Stomach smooth muscle (tissue), 2 donors: ENCODE results near the gene TAS1R3.
A peak's percentile ranks its signal among the peaks of the same experiment; 100 is the strongest.

ENCODE experiments used
- H3K27ac ChIP-seq: one replicate; pipeline ENCODE4 v1.7.0; 2013; ENCODE audit warnings: mild to moderate bottlenecking, low read length, inconsistent platforms
- H3K27me3 ChIP-seq, 2 donors: one replicate each; pipeline ENCODE4 v1.7.0; 2013; ENCODE audit warnings: low read length in 2 of 2; ENCODE audit not compliant: insufficient read depth in 2 of 2, control insufficient read depth in 1 of 2
- H3K36me3 ChIP-seq, 2 donors: one replicate each; pipeline ENCODE4 v1.7.0; 2013; ENCODE audit warnings: low read length in 2 of 2; ENCODE audit not compliant: control insufficient read depth in 2 of 2, insufficient read depth in 2 of 2
- H3K4me1 ChIP-seq: one replicate; pipeline ENCODE4 v1.7.0; 2013; ENCODE audit warnings: low read length; ENCODE audit not compliant: control insufficient read depth, insufficient read depth
- H3K4me3 ChIP-seq, 2 donors: one replicate each; pipeline ENCODE4 v1.7.0; 2013; ENCODE audit warnings: low read length in 2 of 2
- H3K9ac ChIP-seq, 2 donors: one replicate each; pipeline ENCODE4 v1.7.0; 2013; ENCODE audit warnings: low read length in 2 of 2, mild to moderate bottlenecking in 1 of 2
- H3K9me3 ChIP-seq, 2 donors: one replicate each; pipeline ENCODE4 v1.7.0; 2013; ENCODE audit warnings: low read length in 2 of 2; ENCODE audit not compliant: control insufficient read depth in 2 of 2
- donor health status: healthy.
- donor health status: Pancreatic carcinoma.

TAS1R3 gene

DNA sequence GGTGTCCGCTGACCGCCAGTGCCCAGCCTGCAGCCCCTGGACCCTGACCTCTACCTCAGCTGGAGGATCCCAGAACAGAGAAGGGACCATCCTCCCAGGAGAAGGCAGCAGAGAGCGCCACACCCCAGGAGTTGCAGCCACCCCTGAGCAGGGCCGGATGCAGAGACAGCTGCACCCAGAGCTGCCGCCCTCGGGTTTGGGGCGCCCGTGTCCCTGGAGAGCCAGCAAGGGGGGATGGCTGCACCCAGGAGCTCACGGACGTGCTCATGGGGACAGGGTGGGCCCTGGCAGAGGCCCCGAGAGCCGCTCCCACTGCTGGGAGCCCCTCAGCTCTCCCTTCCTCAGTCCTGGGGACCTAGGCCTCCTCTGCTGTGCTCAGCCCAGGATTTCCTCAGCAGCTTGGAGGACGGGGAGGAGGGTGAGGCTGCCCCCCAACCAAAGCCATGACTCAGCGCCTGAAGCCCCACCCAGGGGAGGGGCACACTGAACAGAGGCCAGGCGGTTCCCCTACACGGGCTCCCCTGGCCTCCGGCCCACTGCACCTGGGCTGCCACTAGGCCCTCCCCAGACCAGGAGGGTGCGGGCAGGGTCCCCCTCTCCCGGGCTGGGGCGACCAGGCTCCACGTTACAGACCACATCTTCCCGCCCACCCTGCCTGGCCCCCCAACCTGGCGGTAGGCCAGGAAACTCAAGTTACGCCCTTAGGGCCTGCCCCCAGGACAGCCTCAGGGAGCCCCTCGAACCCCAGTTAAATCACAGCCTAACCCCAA, 25.6 kb upstream of the TAS1R3 start:
- Histone ChIP-seq H3K9ac (peak overlapping the region; percentile 71 to 76), H3K4me3 (peak overlapping the region; percentile 75 to 83), H3K4me1 (peaks cover 57% of the 10 kb centered on the region)

DNA sequence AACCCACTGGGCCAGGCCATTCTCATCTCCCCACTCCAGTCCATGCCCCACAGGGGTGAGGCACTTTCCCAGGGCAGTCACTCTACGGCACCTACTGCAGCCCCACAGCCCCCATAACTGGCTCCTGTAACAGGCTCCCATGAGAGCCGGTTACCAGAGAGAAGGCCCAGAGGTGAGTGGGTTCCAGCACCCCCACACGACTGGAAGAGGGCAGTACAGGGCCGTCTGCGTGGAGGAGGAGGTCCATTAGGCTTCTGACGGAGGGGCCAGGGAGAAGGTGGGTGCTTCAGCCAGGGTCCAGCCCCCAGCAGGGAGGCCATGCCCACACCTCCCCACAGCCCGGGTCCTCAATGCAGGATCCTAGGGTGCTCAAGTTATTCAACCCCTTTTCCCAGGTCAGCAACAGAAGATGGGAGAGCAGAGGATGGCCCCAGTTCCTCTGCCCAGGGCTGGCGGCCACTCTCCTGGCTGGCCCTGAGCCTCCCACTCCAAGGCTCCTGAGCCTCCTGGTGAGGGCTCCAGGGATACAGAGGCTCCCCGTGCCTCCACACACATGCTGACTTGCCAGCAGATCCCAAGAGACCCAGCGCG, 24.9 kb upstream of the TAS1R3 start:
- H3K9me3 ChIP-seq, result no peaks in the 10 kb centered on the region
- peak overlapping the region; percentile 71 for H3K27ac ChIP-seq
- H3K36me3 ChIP-seq, result peaks cover 0 to 3% of the 10 kb centered on the region in 2 donors
- peak overlapping the region; percentile 37 to 51 for H3K9ac ChIP-seq
- H3K27me3 ChIP-seq, result no peaks in the 10 kb centered on the region
- H3K4me1 ChIP-seq, result peaks cover 57% of the 10 kb centered on the region
- H3K4me3 ChIP-seq, result peak overlapping the region; percentile 75 to 83

More for the DNA sequence above, 25.6 kb upstream of the TAS1R3 start:
- H3K27me3 ChIP-seq, result no peaks in the 10 kb centered on the region
- H3K27ac ChIP-seq, result peak overlapping the region; percentile 71
- no peaks in the 10 kb centered on the region for H3K36me3 ChIP-seq
- no peaks in the 10 kb centered on the region for H3K9me3 ChIP-seq

DNA sequence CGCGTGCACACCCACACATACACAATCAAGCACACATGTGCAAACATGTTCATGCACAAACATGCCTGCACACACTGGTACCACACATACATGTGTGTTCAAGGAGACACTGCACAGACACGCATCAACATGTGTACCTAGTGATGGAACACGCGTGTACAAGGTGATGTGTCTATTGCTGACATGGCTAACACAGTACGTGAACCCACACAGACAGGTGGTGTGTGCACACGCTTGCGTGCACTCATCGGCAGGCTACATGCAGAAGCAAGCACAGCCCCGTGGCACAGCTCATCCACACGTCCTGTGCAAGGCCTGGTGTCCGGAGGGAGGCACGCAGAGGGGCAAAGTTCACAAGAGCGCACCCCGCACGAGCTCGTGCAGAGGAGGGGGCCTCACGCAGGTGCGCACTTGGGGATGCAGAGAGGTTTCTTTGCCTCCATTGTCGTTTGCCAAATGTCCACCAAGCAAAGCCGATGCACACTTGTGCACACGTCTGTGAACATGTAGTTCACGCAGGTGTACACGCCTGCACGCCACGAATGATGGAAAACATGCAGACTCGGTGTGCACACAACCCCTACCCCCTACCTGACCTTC, 24.3 kb upstream of the TAS1R3 start:
- H3K9ac ChIP-seq, result peak overlapping the region; percentile 37 to 51
- H3K27me3 ChIP-seq, result no peaks in the 10 kb centered on the region
- H3K27ac ChIP-seq, result no peak overlapping the region
- H3K4me3 ChIP-seq, result peak overlapping the region; percentile 75 to 83
- H3K36me3 ChIP-seq, result peaks cover 5 to 9% of the 10 kb centered on the region in 2 donors
- peaks cover 57% of the 10 kb centered on the region for H3K4me1 ChIP-seq
- H3K9me3 ChIP-seq, result no peaks in the 10 kb centered on the region

DNA sequence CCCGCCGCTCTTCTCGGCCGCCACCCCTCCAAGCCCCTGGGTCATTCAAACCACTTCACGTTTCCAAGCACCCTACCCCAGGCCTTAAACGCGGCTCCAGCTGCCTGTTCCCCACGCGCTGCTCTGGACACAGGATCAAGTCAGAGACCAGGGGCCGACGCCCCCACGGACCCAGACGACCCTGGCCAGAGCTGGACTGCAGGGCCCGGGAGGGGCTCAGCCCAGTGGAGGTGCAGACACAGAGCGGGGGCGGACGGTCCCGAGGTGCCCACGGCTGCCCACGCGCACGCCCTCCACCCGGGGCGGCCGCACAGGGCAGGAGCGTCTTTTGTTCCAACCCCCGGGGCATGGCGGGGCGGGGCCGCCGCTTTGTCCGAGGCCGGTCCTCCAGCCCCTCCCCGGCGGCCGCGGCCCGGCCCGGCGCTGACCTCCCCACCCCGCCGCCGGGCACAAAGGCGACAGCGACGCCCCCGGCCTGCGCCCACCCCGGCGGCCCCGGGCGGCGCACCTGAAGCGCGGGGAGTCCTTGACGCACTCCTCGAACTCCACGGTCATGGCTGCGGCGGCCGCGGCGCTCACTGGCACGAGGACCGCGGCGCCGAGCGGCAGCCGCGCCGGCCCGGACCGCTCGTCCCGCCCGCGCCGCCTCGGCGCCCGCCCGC, 23.7 kb upstream of the TAS1R3 start:
- H3K9ac ChIP-seq, result peak overlapping the region; percentile 33 to 51

DNA sequence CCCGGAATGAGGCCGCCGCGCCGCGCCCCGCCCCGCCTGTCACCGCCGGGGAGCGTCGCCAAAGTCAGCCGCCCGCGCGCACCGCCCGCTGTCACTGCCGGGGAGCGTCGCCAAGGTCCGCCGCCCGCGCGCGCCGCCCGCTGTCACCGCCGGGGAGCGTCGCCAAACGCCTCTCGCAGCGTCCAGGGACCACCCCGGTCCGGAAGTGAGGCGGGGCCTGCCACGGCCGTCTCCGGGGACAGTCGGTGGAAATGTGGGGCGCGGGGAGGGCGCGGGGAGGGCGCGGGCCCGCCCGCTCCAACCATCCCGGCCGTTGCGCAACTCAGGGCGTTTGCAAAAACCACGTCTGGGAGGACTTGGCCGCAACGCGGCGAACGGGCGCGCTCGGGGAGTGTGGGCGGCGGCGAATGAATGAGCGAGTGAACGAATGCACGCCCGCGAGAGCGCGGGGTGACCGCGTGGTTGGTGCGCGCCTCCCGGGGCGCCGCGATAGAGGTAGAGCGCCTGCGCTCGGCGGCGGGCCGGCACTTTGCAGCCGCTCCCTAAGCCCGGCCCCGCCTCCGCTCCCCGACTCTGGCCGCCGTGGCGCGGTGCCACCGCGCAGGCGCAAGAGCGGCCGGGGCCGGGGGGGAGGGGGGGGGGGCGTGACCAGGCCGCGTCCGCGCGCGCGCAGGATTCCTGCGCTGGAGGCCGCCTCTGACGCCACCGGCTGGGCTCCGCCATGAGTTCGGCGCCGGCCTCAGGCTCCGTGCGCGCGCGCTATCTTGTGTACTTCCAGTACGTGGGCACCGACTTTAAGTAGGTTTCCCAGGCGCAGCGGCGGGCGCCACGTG, 22.9 kb upstream of the TAS1R3 start, which contains the start of the genes ACAP3 and PUSL1:
TSS of gene ACAP3 (minus strand) at position 8 of the 833 bp plus-strand sequence. CDS start 115 bp downstream, outside the sequence.
TSS of gene PUSL1 (plus strand) at position 675 of the 833 bp plus-strand sequence. CDS start at position 722, 47 bp downstream.
- peaks cover 57% of the 10 kb centered on the region for H3K4me1 ChIP-seq
- H3K9ac ChIP-seq, result peak within 1 kb of the TSS; percentile 68 to 73
- H3K27ac ChIP-seq, result peak within 1 kb of the TSS; percentile 77
- H3K36me3 ChIP-seq, result peaks cover 10 to 13% of the 10 kb centered on the region in 2 donors
- H3K27me3 ChIP-seq, result no peaks in the 10 kb centered on the region
- peak within 1 kb of the TSS; percentile 75 to 83 for H3K4me3 ChIP-seq
- no peaks in the 10 kb centered on the region for H3K9me3 ChIP-seq

More for the DNA sequence above, 23.7 kb upstream of the TAS1R3 start:
- peak overlapping the region; percentile 75 to 83 for H3K4me3 ChIP-seq
- peaks cover 6 to 10% of the 10 kb centered on the region in 2 donors for H3K36me3 ChIP-seq
- H3K9me3 ChIP-seq, result no peaks in the 10 kb centered on the region
- peaks cover 57% of the 10 kb centered on the region for H3K4me1 ChIP-seq
- H3K27ac ChIP-seq, result peak overlapping the region; percentile 37
- H3K27me3 ChIP-seq, result no peaks in the 10 kb centered on the region

DNA sequence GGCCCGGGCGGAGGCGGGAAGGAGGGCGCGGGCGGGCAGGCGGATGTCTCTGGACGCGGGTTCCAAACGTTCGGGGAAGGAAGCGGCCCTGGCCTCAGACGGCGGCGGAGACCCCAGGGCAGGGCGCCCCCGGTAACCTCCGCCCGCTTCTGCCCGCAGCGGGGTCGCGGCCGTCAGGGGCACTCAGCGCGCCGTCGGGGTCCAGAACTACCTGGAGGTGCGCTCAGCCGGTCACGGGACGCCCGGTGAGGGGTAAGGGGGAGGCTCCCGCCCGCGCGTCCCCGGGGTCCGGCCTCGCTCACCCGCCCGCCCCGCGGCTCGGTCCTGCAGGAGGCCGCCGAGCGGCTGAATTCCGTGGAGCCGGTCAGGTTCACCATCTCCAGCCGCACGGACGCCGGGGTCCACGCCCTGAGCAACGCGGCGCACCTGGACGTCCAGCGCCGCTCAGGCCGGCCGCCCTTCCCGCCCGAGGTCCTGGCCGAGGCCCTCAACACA, 22.3 kb upstream of the TAS1R3 start:
- peaks cover 51% of the 10 kb centered on the region for H3K4me1 ChIP-seq
- H3K9ac ChIP-seq, result peak overlapping the region; percentile 68 to 73
- peaks cover 15 to 19% of the 10 kb centered on the region in 2 donors for H3K36me3 ChIP-seq
- H3K4me3 ChIP-seq, result peak overlapping the region; percentile 55 to 77
- H3K27ac ChIP-seq, result peak overlapping the region; percentile 77
- no peaks in the 10 kb centered on the region for H3K9me3 ChIP-seq
- no peaks in the 10 kb centered on the region for H3K27me3 ChIP-seq

DNA sequence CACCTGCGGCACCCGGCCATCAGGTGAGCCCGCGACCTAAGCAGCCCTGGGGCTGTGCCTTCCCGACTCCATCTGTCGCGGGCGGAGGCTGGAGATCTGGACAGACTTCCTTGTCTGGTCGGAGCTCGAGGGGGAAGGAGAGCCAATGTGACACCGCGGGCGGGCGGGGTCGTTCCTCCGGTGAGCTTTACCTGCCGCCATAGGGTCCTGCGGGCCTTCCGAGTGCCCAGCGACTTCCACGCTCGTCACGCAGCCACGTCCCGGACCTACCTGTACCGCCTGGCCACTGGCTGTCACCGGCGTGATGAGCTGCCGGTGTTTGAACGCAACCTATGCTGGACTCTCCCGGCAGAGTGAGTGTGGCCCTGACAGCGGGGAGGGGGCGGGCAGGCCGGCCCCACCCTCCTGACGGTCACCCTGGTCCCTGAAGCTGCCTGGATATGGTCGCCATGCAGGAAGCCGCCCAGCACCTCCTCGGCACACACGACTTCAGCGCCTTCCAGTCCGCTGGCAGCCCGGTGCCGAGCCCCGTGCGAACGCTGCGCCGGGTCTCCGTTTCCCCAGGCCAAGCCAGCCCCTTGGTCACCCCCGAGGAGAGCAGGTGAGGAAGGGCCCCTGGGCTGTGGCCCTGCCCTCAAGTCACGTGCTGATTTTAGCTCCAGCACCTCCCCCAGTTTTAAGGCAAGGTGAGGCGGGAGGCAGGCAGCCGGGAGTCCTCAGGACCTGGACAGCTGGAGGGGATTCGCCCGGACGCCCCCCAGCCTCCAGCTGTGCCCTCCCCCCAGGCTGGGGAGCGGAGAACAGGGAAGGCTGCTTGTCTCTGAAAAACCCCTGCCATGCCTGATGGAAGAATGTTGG, 21.6 kb upstream of the TAS1R3 start:
- Histone ChIP-seq H3K36me3 (peaks cover 21 to 24% of the 10 kb centered on the region in 2 donors), H3K9me3 (no peaks in the 10 kb centered on the region), H3K9ac (peak overlapping the region; percentile 36 to 73), H3K27ac (peak overlapping the region; percentile 77), H3K4me1 (peaks cover 44% of the 10 kb centered on the region), H3K4me3 (peak overlapping the region; percentile 55 to 77), H3K27me3 (no peaks in the 10 kb centered on the region)

DNA sequence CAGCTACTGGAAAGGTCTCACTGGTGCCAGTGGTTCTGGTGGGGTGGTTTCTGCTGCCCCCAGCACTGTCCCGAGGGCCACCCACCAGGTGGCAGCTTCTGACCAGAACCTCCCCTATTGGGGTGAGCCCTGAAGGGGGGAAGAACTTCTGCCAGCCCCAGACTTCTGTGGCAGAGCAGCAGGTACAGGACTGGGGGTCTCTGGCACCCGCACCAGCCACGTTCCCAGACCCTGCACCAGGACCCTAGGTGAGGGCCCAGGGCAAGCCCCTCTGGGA, 21.0 kb upstream of the TAS1R3 start:
- H3K4me1 ChIP-seq, result peaks cover 38% of the 10 kb centered on the region
- no peak overlapping the region for H3K9ac ChIP-seq

DNA sequence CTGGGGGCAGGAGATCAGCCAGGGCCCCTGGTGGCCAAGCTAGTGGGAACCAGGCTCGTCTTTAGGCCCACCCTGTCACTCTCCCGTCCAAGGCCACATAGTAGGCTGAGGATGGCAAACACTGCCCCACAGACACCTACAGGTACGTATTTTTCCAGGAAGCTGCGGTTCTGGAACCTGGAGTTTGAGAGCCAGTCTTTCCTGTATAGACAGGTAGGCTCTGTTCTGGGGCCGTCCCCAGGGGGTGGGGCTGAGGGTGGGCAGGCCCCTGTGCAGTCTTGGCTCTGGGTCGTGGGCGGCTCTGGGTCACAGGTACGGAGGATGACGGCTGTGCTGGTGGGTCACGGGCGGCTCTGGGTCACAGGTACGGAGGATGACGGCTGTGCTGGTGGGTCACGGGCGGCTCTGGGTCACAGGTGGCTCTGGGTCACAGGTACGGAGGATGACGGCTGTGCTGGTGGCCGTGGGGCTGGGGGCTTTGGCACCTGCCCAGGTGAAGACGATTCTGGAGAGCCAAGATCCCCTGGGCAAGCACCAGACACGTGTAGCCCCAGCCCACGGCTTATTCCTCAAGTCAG, 20.5 kb upstream of the TAS1R3 start:
- Histone ChIP-seq H3K27ac (peak overlapping the region; percentile 77), H3K4me3 (no peak overlapping the region), H3K36me3 (peaks cover 28 to 29% of the 10 kb centered on the region in 2 donors)

More for the DNA sequence above, 21.0 kb upstream of the TAS1R3 start:
- no peaks in the 10 kb centered on the region for H3K9me3 ChIP-seq
- H3K27me3 ChIP-seq, result no peaks in the 10 kb centered on the region
- no peak overlapping the region for H3K4me3 ChIP-seq
- peak overlapping the region; percentile 77 for H3K27ac ChIP-seq
- H3K36me3 ChIP-seq, result peaks cover 26 to 27% of the 10 kb centered on the region in 2 donors

More for the DNA sequence above, 20.5 kb upstream of the TAS1R3 start:
- Histone ChIP-seq H3K9me3 (no peaks in the 10 kb centered on the region), H3K27me3 (no peaks in the 10 kb centered on the region), H3K9ac (no peak overlapping the region), H3K4me1 (peaks cover 33% of the 10 kb centered on the region)
